Measurements from ENCODE around the gene FBXW11.
A peak's percentile ranks its signal among the peaks of the same experiment; 100 is the strongest.
"Not testable (repeated sequence)": the region's sequence is repeated elsewhere in the genome, so short reads cannot be mapped to it uniquely, and the experiment has no call there.

Gene FBXW11

DNA sequence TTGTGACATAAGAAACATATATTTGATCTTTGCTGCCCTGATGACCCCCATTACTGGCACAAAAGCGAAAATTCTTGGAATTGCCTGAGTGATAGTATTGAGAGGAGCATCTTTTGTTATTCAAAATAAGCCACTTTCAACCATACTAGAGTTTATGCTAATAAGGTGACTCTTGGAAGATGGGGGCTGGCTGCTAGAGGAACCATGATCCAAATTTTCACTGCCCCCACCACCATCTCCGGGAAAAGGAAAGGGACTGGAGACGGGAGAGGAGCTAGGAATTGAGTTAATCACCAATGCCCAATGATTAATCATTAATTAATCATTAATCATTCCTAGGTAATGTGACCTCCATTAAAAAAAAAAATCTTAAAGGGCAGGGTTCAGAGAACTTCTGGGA lies 25.6 kb downstream of the FBXW11 start:
- DNase-seq = no peak

DNA sequence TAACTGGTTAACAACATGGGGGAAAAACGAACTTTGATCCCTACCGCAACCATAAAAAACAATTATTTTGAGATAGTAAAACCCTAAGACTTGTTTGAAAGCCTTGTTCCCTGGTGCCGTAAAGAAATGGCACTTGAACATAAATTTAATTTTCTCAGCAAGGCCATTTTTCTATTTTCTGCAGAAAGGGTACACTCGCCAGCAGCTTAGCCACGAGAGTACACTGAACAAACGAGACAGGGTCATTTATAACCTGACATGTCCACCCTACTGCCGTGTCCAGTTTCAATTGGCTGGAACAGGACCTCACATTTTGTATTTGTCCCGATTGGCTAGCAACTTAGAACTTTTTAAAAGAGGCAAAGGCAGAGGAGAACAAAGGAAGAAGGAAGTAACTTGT lies 26.8 kb downstream of the FBXW11 start:
- DNase-seq = no peak

DNA sequence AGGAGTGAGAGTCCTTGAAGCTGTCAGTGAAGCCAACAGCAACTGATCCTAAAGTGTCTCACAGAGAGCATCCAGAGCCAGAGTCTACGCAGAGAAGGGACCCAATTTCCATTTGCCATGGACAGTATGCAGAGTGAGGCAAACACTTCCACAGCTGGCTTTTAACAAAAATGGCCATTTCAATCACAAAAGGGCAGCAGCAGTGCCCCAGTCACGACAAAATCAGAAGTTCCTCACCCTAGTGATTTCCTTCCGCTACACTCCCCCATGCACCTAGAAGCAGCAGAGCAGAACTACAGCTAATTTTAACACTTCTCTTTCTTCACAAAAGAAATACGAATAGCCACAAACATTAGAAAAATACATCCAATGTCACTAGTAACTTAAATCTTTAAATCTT lies 27.9 kb downstream of the FBXW11 start:
- no peak for DNase-seq

DNA sequence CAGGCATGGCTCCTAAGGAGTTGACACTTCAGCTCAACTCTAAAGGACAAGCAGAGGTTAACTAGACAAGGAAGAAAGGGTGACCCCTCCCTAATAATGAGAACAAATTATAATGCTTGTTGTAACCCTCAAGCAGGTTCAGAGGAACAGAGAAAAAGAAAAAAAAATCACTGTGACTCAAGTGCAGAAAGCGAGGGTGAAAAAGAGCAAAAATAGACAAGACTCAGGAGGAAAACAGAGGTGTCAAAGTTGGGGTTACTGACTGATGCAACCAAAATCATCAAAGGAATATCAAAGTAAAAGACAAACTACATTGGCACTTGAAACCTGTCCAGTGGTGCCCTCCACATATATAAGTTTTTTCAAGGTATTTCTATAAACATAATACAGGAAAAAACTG lies 28.4 kb downstream of the FBXW11 start:
- DNase-seq = no peak

DNA sequence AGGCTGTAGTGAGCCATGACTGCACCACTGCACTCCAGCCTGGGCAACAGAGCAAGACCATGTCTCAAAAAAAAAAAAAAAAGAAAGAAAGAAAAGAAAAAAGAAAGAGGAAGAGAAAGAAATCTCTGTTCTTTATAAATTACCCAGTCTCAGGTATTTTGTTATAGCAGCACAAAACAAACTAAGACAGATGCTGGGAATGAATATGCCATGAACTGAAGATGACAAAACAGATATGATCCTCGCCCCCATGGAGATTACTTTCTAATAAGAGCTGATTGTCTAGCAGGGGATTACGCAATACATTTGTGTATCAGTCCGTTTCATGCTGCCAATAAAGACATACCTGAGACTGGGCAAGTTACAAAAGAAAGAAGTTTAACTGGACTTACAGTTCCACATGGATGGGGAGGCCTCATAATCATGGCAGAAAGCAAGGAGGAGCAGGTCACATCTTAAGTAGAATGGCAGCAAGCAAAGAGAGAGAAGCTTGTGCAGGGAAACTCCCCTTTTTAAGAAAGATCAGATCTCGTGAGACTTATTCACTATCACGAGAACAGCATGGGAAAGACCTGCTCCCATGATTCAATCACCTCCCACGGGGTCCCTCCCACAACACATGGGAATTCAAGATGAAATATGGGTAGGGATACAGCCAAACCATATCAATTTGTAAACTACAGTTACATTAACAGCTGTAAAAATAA lies 29.0 kb downstream of the FBXW11 start:
- not testable (repeated sequence) for DNase-seq

DNA sequence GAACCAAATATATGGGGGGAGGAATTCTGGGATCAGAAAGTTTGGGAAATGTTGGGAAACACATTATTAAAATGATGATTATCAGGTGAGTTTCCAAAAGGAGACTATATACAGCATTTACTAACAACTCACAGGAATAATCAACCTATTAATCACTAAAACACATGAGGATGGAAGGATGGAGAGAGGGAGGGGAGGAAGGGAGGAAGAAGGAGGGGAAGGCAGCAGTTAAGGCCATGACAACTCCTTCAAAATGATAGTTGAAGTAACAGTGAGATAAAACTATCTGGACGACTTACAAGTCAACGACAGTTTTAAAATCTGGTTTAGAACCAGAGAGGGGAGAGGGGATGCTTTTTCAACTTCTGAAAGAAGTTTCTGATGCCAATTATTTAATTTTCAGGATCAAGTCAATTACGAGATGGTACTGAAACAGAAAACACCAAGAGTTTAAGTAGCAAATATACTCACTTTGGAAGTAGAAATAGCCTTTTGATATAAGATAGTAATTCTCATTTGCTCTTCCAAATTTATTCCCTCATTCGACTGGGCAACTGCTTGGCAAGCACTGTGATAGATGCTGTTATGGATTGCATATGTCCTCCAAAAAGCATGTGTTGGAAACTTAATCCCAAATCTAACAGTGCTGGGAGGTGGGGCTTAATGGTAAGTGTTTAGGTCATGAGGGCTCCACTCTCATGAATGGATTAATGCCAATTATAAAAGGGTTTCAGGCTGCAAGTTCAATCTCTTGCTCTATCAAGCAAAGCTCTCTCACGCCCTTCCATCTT lies 30.4 kb downstream of the FBXW11 start:
- DNase-seq = no peak

DNA sequence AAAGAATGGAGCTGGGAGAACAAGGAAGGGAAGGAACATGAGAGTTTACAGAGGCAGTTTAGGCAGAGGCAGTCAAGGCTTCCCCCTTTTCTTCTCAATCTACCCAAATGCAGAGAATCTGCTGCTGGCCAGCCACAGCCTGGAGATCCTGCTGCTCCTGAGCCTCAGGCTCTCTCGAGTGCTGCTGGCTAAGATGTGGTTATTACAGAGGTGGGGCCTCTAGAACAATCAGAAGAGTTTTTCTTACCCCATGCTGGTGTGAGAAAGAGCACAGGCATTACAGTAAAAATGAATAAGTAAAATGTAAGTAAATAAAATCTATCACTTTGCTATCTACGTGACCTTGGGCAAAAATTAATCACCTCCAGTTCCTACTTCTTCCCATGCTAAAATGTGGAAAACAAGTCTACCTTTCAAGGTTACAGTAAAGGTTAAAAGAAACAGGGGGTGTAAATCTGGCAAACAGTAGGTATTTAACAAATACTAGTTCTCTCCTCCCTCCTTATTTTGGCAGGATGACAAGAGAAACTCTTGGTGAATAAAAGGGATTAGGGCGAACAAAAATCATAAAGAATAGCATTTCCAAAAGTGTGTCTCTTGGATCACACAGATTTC lies 31.1 kb downstream of the FBXW11 start:
- no peak for DNase-seq

DNA sequence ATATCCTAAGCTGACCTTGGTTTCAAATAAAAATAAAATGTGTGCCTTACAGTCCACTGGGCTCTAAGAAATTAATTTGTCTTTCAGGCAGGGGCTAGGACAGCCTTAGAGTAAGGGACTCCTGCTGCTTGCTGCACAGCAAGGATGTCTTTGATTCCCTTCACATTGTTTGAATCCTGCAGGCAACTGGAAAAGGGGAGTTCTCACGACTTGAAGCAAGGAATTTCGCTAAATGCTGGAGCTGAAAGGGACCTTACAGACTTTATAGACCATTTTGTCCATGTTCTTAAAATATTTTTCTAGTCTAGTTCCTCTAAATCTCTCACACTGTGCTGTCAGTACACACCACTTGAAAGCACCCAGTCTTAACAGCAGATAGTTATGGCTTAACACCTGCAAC lies 35.6 kb downstream of the FBXW11 start:
- no peak for DNase-seq

DNA sequence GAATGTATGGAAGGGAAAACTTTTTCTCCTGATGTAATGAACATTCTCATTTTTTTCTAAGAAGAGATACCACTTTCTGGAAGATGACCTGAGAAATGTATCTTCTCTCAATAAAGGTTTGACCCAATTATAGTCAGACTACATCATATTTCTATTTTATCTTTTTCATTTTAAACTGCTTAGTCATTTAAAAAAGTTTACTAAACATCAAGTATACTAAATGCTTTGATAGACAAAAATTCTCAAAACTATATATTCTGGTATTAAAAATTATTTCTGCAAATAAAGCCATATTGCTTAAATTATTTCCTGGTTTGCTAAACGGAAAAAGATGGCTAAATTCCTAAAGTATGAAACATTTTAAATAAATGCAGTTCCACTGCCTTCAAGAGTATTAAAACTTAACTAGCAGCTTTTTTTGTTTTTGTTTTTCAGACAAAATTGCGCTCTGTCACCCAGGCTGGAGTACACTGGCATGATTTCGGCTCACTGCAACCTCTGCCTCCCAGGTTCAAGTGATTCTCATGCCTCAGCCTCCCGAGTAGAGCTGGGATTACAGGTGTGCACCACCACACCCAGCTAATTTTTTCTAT lies 37.1 kb downstream of the FBXW11 start:
- no peak for DNase-seq

DNA sequence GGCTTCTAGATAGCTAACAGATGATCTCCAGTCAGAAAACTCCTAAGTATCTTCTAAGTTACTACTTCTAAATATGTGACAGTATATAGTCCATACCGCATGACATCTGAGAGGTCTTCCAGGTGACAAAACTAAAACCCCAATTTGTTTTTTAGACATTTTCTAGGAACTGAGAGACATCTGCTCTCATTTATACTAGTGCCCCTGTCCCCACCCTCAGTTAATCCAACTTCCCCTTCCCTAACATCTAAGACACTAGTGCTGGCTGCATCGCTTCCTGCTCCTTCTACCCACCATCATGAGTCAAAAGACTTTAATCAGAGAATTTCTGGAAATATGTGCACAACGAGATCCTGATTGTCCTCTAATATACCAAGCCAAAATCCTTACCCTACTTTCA lies 37.9 kb downstream of the FBXW11 start:
- no peak for DNase-seq

DNA sequence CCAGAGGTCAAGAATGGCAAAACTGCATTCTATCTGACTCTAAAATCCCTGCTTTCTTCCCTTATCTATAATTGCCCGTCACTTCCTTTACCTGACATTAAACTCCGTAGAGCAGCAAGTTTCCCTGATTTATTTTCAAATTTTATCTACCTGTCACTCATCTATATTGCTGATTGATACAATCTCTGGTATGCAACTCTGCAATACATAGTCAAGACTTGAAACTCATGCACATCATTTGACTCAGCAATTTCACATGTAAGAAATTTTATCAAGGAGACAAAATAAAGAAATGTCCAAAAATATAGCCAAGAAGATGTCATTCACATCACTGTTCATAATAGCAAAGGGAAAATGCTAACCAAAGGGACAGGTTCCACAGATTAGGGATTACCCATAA lies 39.5 kb downstream of the FBXW11 start:
- no peak for DNase-seq

DNA sequence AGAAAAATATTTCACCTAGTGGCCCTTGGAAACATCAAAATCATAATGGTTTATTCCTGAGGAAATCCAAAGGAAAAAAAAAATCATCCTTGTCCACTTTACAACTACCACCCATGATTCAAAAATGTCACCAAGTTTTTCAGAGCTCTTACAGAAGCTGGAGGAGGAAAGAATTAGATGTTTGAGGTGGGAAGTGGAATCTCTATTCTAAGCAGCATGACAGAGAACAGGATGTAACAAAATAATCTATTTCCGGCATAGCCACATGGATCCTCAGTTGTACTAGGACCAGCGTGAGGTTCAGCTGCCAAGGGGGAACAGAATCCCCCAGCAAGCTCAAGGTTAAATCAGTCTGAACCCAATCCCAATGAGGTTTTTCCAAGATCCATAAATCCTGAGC lies 40.2 kb downstream of the FBXW11 start:
- DNase-seq = no peak

DNA sequence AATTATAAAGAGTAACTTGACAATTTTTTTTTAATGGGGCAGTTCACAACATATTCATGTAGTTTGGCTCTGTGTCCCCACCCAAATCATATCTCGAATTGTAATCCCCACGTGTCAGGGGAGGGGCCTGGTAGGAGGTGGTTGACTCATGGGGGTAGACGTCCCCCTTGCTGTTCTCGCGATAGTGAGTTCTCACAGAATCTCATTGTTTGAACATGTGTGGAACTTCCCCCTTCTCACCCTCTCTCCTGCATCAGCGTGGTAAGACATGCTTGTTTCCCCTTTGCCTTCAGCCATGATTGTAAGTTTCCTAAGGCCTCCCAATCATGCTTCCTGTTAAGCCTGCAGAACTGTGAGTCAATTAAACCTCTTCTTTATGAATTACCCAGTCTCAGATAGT lies 40.7 kb downstream of the FBXW11 start:
- DNase-seq = peak; percentile 9

DNA sequence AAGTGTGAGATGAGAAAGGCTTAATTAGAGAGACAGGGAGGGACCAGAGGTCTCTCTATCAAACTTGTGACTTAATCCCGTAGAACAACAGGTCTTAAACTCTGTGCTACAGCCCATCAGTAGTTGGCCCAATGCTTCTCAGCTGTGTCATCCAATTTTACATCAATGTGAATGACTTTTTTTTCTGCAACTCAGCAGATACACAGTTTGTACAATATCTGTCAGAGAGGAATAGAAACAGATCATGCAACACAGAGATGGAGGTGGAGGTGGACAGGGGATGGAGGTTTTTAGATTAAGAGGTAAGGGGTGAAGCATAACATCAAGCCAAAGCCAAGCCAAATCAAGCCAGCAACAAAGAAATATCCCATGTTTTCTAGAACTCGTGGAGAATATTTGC lies 43.0 kb downstream of the FBXW11 start:
- no peak for DNase-seq

DNA sequence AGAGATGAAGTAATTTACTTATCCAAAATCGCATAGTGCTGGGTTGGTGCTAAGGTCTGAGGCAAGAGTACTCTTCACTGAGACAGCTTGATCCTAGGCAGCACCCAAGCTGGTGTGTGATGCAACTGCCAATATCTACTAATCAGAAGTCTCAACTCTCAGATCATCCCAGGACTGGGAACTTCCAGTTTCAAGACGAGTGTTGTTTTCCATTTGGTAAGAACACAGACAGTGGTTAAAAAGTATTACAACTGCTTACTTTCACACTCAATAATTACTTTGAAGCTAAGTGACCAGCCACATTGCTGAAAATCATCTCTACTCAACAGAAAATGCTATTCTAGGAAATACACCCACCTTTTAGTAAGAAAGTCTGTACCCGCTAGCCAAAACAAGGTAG lies 45.3 kb downstream of the FBXW11 start:
- peak; percentile 72 for DNase-seq

DNA sequence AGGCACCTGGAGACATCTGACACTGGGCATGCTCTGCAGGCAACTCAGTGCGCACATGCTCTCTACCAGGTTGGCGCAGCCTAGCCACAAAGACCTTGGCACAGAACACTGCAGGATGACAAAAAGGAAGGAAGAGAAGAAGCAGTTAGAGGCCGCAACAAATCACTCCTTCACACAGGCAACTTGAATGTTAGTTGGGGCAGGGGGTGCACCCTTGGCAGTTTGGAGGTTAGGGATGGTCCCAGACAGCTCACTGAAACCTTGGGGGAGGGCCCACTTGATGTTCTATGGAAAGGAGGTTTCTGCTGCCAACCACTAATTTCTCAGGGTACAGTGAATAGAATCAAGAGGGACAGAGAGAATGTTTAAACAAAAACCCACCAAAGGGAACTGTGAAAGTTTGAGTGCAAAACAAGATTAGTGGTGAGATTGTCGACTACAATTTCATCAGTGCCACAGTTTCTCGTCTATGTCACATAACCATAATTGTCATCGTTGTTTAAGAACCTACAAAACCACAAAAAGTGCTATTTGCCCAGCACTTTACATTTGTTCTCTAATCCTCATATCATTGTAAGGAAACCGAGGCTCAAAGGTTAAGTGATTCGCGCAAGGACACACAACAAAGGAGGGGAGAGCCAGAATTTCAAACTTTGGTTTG lies 48.7 kb downstream of the FBXW11 start:
- no peak for DNase-seq

DNA sequence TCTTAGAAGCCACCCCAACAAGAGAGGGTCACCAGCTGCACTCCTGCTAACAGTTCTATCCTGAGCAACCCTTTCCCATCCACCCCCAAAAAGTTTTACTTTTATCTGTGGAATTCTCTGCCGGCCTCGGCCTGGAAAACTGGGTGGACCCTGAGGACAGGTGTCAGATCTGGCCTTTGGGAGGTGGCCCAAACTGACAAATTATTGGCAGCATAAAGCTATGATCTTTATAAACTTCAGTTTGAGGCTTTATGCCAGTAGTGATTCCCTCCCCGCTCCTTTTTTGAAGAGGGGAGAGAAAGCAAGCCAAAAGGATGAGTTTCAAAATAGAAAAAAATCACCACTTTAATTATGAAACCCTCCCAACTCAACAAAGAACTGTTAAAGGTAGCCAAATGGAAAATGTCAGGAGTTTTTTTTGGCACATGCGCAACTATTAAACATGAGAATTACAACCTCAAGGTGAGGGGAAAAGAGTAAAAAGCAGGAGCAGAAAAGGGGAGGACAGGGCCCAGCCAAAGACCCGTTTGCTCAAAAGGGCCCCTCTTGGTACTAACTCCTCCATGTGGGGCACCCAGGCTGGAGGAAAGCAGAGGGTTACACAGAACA lies 49.4 kb downstream of the FBXW11 start:
- no peak for DNase-seq

DNA sequence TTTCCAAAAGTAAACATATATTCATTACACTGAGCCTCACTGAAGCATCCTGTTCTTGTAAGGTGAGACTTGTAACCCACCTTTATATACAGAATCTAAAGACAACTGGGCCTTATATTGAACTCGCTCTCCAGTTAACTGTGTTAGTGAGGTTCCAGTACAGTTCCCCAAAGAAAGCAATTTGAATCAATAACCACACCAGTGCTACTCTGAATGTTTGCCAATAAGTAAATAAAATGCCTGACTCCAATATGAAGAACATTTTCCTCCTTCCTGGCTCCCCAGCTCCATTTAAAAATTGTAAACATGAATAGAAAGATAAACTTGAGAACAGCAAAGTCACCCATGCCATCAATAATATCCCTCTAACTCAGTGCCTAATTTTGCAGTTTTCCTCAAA lies 50.1 kb downstream of the FBXW11 start:
- no peak for DNase-seq

DNA sequence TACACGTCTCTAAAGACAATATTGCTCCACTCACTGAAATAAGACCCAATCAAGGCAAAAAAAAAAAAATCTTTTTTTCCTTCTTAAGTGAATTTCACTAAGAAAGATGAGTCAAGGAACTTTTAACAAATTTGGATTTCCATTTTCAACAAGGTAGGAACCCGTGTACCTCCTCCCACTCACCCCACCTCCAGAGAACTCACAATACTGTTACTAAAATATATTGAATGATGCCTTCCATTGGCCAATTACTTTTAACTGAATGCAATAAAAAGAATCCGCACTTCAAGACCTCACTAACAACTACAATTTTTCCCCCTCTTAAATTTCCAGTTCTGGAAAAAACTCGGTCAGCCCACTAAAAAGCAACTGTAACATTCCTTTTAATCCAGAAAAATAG lies 50.7 kb downstream of the FBXW11 start:
- no peak for DNase-seq

DNA sequence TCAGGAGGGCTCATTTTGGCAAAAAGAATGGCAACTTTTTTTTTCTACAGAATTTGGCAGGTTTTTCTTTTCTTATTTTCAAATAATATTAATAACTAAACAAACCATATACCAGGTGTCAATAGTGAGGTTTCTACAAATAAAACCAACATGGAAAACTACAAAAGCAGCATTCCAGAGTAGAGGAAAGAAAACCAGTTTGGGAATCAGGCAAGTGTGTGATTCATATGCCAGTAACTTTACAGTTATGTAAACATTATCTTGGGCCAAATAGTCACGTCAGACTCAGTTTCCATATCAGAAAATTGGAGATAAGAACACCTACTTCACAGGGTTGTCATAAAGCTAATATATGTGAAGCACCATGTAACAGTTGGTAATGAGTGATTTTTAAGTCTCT lies 51.7 kb downstream of the FBXW11 start:
- no peak for DNase-seq

DNA sequence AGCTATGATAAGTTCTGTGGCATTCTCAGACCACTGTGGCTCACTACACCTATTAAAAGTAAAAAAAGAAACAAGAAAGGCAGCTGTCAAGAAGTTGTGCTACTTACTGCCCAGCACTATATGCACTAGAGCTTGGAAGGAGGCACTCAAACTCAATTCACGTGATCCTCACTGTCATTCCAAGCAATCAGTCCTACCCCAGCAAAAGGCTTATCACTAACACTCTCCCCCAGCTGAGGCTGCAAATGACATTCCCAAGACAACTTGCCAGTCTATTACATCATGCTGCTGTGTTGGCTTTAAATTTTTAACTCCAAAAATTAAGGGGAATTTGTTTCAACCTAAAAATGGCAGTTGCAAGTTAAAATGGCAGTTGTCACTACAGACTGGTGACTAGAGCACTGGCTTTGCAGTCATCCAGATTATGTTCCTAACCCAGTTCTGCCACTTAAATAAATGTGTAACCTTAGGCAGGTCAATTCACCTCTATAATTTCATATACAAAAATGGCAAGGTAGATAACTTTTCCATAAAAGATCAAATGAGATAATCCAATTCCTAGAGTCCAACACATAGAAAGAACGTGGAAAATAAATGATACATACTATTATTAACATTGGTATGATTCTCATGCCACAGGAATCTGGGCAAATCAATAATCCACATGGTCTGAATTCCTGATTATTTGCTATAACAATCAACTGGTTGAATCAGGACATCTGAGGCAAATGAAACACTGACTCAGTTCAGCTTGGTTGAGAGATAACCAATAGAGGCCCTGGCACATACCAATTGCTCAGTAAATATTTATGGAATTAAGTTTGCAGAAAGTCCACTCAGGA lies 52.4 kb downstream of the FBXW11 start:
- no peak for DNase-seq

DNA sequence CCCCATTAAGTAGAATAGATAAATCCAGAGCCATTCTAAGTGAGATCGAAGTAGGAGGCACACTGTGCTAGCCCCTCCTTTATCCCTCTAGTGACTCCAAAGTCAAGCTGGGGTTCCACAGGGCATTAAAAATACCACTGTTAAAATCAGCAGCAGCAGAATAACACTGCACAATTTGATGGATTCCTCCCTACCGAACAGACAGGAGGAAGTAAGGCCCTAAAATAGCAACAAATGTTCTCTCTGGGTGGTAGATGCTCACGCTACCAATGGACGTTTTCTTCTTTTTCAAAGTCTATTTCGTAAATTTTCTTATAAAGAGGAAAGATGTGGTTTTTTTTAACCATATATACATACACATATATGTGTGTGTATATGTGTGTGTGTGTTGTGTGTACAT lies 54.4 kb downstream of the FBXW11 start:
- DNase-seq = no peak

Data from SIG-M5 (cell line).